Memory B cell (primary cell): ENCODE results near the gene MBOAT2.
A peak's percentile ranks its signal among the peaks of the same experiment; 100 is the strongest.
"Not testable (repeated sequence)": the region's sequence is repeated elsewhere in the genome, so short reads cannot be mapped to it uniquely, and the experiment has no call there.

Source experiments
- ATAC-seq: fragments of 150-1000 bp; cut with Tn5 transposase; 2 replicates; pipeline ENCODE4 v1.10.0; 2021; ENCODE audit warnings: low read depth, mild to moderate bottlenecking, moderate library complexity
- DNase-seq, 2 donors: peaks; one replicate each; pipeline ENCODE4 v3.0.0; 2022; ENCODE audit warnings: low spot score in 2 of 2
- H3K27ac Mint-ChIP-seq: one replicate; pipeline ENCODE4 v1.8.0; 2022; ENCODE audit warnings: mild to moderate bottlenecking, moderate library complexity, mixed read lengths
- H3K27me3 Mint-ChIP-seq: one replicate; pipeline ENCODE4 v1.8.0; 2022; ENCODE audit warnings: mixed read lengths
- H3K36me3 Mint-ChIP-seq: one replicate; pipeline ENCODE4 v1.8.0; 2022; ENCODE audit warnings: mild to moderate bottlenecking, mixed read lengths
- H3K4me1 Mint-ChIP-seq: one replicate; pipeline ENCODE4 v1.8.0; 2022; ENCODE audit warnings: mixed read lengths
- H3K4me3 Mint-ChIP-seq: one replicate; pipeline ENCODE4 v1.8.0; 2022; ENCODE audit warnings: mild to moderate bottlenecking, moderate library complexity, mixed read lengths
- H3K9me3 Mint-ChIP-seq: one replicate; pipeline ENCODE4 v1.8.0; 2022; ENCODE audit warnings: mixed read lengths

The MBOAT2 gene

DNA sequence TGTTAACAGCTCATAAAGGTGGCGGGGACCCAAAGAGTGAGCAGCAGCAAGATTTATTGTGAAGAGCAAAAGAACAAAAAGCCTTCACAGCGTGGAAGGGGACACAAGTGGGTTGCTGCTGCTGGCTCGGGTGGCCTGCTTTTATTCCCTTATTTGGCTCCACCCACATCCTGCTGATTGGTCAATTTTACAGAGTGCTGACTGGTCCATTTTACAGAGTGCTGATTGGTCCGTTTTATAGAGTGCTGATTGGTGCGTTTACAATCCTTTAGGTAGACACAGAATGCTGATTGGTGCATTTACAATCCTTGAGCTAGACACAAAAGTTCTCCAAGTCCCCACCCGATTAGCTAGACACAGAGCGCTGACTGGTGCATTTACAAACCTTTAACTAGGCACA is 100.7 kb downstream of the MBOAT2 start:
- H3K36me3 Mint-ChIP-seq, H3K27ac Mint-ChIP-seq, H3K4me1 Mint-ChIP-seq, H3K27me3 Mint-ChIP-seq, ATAC-seq, H3K9me3 Mint-ChIP-seq, DNase-seq, H3K4me3 Mint-ChIP-seq: not testable (repeated sequence)

DNA sequence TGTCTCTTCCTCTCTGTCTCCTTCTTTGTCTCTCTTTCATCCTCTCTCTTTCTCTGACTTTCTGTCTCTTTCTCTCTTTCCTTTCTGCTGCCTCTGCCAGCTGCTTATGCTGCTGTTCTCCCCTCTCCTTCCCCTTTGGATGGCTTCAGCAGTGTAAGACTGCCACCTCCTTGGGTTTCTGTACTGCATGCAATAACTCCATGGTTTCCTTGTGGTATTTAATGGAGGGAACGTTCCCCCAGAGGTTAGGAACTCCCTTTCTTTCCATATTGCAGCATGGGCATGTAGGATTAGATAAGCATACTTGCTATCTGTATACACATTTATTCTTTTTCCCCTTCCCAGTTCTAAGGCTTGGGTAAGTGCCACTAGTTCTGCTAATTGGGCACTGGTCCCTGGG is 106.3 kb downstream of the MBOAT2 start:
- H3K4me1 Mint-ChIP-seq, H3K9me3 Mint-ChIP-seq, H3K36me3 Mint-ChIP-seq, H3K27me3 Mint-ChIP-seq, H3K4me3 Mint-ChIP-seq, DNase-seq, ATAC-seq: not testable (repeated sequence)
- H3K27ac Mint-ChIP-seq = peak overlapping the region; percentile 22

DNA sequence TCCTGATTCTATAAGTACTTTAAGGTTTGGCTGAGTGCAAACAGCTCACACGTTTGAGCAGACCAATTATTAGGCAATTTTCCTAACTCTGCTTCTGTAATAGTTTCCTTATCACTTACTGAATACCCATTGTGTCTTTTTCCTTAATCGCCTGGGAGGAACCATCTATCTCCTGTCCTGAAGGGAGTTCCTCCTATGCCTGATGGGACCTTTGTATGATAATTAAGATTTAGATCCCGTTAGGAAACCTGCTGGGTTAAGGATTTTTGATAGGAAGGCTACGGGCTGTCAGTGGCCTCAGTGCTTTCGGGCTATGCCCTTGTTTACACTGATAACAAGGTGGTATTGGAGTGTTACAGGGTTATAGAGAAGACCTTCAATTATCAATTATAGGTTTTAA is 106.8 kb downstream of the MBOAT2 start:
- not testable (repeated sequence) for H3K27me3 Mint-ChIP-seq, H3K9me3 Mint-ChIP-seq, H3K4me3 Mint-ChIP-seq, H3K36me3 Mint-ChIP-seq, H3K4me1 Mint-ChIP-seq, DNase-seq, ATAC-seq
- peak overlapping the region; percentile 22 for H3K27ac Mint-ChIP-seq

DNA sequence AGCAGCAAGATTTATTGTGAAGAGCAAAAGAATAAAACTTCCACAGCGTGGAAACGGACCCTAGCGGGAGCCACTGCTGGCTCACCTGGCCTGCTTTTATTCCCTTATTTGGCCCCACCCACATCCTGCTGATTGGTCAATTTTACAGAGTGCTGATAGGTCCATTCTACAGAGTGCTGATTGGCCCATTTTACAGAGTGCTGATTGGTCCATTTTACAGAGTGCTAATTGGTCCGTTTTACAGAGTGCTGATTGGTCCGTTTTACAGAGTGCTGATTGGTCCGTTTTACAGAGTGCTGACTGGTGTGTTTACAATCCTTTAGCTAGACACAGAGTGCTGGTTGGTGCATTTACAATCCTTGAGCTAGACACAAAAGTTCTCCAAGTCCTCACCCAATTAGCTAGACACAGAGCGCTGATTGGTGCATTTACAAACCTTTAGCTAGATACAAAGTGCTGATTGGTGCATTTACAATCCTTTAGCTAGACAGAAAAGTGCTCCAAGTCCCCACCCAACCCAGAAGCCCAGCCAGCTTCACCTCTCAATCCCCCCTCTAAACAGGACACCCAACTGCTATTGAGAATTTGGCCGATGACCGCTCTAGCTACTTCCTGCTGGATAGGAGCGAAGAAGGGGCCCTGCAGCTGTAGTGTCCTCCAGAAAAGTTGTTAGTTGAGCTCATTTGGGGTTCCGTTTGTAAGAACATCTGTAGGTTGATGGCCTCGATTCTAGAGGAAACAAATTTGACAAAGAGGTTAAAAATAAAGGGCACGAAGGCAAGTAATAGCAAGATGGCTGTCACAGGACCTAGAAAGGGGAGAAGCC is 108.2 kb downstream of the MBOAT2 start:
- DNase-seq, H3K9me3 Mint-ChIP-seq, ATAC-seq, H3K27me3 Mint-ChIP-seq, H3K4me3 Mint-ChIP-seq, H3K4me1 Mint-ChIP-seq, H3K36me3 Mint-ChIP-seq, H3K27ac Mint-ChIP-seq: not testable (repeated sequence)

DNA sequence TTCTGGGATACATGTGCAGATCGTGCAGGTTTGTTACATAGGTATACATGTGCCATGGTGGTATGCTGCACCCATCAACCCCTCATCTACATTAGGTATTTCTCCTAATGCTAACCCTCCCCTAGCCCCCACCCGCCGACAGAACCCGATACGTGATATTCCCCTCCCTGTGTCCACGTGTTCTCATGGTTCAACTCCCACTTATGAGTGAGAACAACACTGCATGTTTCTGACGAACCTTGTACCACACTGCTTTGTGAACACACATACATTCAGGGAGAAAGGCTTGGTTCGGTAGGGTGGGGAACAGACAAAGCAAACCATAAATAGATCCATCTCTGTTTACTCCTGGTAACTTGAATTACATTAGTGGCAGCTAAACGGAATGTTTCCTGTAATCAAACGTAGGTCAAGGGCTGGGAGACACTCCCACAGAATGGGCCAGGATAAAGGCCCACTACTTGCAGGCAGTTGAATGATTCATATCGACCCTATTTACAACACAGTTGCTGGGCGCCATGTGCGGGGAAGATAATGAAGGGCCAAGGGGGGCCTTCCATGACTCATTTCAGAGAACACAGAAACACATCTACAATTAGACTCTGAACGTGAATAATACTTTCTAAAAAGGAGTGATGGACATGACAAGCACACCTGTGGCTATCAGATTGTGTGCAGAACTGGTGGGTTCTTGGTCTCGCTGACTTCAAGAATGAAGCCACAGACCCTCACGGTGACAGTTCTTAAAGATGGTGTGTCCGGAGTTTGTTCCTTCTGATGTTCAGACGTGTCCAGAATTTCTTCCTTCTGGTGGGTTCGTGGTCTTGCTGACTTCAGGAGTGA is 109.3 kb downstream of the MBOAT2 start:
- H3K27me3 Mint-ChIP-seq = no peaks in the 10 kb centered on the region
- no peaks in the 10 kb centered on the region for H3K4me1 Mint-ChIP-seq
- no peak overlapping the region for H3K27ac Mint-ChIP-seq
- no peak for DNase-seq
- no peak overlapping the region for H3K4me3 Mint-ChIP-seq
- H3K36me3 Mint-ChIP-seq = no peaks in the 10 kb centered on the region
- ATAC-seq = no peak
- peaks cover 3% of the 10 kb centered on the region for H3K9me3 Mint-ChIP-seq

DNA sequence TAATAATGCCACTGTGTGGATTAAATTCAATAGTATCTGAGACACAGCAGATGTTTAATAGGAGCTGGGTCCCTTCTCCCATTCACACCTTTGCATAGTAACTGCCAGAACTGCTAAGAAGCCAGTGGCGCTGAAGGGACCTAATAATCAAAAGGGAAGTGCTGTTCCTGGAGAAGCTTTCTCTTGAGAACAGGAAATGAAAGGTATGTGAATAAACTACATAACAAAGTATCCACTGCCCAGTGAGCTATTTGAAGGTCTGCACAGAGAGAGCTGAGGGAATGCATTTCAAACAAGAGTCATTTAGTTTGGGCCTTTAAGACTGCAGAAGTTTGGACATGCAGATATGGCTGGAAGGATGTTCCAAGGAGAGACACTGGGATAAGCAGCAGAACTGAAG is 110.0 kb downstream of the MBOAT2 start:
- ATAC-seq = no peak
- H3K4me3 Mint-ChIP-seq = no peak overlapping the region

DNA sequence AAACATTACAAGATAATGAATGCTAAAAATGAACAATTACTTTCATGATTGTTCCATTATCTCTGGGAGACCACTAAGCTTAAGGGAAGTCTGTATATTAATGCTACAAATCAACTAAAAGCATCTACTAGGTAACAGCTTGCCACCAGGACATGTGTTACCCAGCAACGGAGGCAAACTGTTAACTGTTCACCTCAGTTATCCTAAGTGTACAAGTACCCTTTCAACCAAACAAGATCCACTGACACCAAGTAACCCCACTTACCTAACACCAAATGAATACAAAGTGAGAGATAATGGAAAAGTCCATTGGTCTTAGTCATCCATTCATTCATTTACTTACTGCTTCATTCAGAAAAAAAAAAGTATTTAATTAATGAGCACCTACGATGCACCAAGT is 111.4 kb downstream of the MBOAT2 start:
- Mint-ChIP-seq H3K27me3 (no peaks in the 10 kb centered on the region), H3K9me3 (peaks cover 3% of the 10 kb centered on the region), H3K36me3 (no peaks in the 10 kb centered on the region), H3K4me1 (no peaks in the 10 kb centered on the region), H3K4me3 (no peak overlapping the region), H3K27ac (no peak overlapping the region)
- DNase-seq = no peak
- ATAC-seq = no peak

More for the DNA sequence above, 110.0 kb downstream of the MBOAT2 start:
- no peak for DNase-seq
- H3K9me3 Mint-ChIP-seq = peaks cover 3% of the 10 kb centered on the region
- no peaks in the 10 kb centered on the region for H3K4me1 Mint-ChIP-seq
- H3K27me3 Mint-ChIP-seq = no peaks in the 10 kb centered on the region
- no peak overlapping the region for H3K27ac Mint-ChIP-seq
- no peaks in the 10 kb centered on the region for H3K36me3 Mint-ChIP-seq

DNA sequence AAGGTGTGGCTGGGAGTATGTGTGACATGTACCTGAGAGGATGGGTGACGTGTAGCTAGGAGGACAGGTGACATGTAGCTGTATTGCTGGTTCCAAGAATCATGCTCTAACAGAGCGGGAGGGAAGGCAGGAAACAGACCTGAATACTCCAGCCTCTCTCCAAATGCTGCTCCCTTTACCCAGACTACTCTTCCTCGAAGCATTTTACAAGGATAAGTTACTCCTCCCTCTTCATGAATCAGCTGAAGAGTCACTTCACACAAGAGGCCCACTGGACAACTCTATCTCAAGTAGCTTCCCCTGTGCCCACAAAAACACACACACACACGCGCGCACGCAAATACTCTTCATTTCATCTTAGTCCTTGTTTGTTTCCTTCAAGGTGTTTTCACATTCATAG is 113.5 kb downstream of the MBOAT2 start:
- Mint-ChIP-seq H3K27ac (no peak overlapping the region), H3K9me3 (no peaks in the 10 kb centered on the region), H3K27me3 (no peaks in the 10 kb centered on the region), H3K4me3 (no peak overlapping the region), H3K36me3 (no peaks in the 10 kb centered on the region), H3K4me1 (no peaks in the 10 kb centered on the region)
- DNase-seq (no peak), ATAC-seq (no peak)

DNA sequence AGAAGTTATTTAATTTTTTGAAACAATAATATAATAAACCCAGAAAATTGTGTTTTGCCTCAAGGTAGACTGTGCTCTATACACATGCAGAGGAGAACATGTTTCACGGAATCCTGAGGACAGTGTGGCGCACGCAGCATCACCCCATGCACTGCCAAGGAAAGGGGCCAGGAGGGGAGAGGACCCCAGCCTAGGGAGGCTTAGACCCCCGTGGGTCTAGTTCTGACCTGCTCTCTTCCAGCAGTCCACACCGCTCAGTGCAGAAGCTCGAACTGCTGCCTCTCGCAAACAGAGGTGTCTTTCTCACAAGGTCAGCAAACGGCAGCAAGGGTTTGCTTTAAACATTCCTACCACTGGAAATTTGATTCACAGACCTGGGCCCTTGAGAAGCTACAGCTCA is 114.5 kb downstream of the MBOAT2 start:
- Mint-ChIP-seq H3K4me3 (no peak overlapping the region), H3K27ac (no peak overlapping the region), H3K9me3 (no peaks in the 10 kb centered on the region), H3K36me3 (no peaks in the 10 kb centered on the region), H3K27me3 (no peaks in the 10 kb centered on the region), H3K4me1 (no peaks in the 10 kb centered on the region)
- ATAC-seq (no peak), DNase-seq (no peak)

DNA sequence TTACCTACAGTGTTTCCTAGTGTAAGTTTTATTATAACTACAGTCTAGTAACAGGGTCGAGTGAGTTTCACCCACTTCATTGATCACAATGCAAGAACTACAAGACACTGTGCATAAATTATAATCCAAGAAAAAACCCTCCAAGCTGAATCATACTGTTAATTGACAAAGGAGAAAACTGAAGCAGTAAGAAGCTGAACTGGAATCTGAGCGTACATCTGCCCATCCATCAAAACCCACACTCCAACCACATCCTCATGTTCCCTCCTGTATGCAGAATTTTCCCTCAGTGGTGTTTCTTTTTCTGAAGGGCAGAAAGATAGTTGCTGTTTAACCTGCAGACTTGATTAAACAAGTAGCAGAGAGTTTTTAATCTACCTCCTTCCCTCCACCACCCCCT is 116.6 kb downstream of the MBOAT2 start:
- no peak for ATAC-seq
- no peaks in the 10 kb centered on the region for H3K27me3 Mint-ChIP-seq
- no peak overlapping the region for H3K27ac Mint-ChIP-seq
- peaks cover 1% of the 10 kb centered on the region for H3K9me3 Mint-ChIP-seq
- H3K36me3 Mint-ChIP-seq = no peaks in the 10 kb centered on the region
- H3K4me1 Mint-ChIP-seq = no peaks in the 10 kb centered on the region
- DNase-seq = no peak
- no peak overlapping the region for H3K4me3 Mint-ChIP-seq

DNA sequence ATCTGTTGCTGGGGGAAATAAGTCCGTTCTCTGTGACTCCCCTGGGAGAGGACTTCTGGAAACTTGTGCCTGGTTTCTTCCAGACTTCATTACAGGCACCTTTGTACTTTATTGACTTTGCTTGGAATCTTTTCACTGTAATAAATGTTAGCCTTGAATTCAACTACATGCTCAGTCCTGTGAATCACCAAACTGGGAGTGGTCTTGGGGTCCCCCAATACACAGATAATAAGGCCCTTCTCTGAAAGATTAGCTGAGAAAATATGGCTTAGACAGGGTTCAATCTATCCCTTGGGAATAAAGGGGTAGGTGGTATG is 117.3 kb downstream of the MBOAT2 start:
- Mint-ChIP-seq H3K36me3 (no peaks in the 10 kb centered on the region), H3K27ac (no peak overlapping the region), H3K4me1 (no peaks in the 10 kb centered on the region), H3K9me3 (peaks cover 1% of the 10 kb centered on the region), H3K4me3 (no peak overlapping the region), H3K27me3 (no peaks in the 10 kb centered on the region)
- ATAC-seq (no peak), DNase-seq (no peak)

DNA sequence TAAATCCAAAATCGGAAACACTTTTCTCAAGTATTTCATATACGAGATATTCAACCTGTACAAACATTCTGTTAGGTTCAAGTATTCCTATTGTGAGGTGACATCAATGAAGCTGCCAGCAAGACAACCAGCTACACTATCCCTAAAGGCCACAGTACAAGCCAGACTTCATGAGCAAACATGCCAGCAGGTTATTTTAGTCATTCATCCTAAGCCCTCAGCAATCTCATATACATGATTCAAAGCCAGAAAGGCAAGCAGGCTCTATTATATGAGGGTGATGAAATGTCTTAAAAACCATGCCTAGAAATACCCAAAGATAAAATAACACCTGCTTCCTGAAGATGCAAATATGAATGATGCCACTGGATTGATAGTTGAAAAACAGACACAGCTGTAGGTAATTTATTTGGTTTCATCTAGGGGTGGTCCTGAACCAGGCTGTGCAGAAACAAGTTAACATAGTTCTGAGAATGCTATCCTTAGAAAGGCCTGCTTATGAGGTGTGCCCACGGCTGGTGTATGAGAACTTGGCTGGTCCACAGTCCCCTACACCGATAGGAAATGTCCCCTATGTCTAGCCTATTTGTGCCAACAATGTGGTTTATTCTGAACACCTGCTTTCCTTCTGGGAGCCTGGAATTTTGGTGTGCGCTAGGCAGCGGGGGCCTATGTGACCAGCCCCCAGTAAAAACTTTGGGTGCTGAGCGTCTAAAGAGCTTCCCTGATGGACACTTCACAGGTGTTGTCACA is 117.9 kb downstream of the MBOAT2 start:
- Mint-ChIP-seq H3K9me3 (peaks cover 1% of the 10 kb centered on the region), H3K4me1 (no peaks in the 10 kb centered on the region), H3K27ac (no peak overlapping the region), H3K4me3 (no peak overlapping the region), H3K27me3 (no peaks in the 10 kb centered on the region), H3K36me3 (no peaks in the 10 kb centered on the region)
- DNase-seq = no peak
- ATAC-seq = no peak

DNA sequence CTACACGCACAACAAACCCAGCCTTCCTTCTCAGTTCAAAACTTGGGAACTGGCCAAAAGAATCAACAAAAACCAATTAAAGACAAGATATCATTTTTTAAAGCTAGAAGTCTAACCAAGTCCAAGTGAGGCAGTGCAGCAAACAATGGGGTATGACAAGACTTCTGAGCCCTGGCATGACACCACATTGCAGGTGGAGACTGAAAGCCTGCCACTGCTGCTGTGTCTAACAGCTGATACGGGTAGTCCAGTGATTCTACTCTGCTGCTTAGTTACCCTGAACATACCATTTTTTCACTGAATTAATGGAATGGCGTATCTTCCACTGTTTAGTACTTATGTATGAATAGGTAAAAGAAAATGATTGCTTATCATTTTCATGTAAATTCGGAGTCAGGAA is 118.7 kb downstream of the MBOAT2 start:
- H3K27ac Mint-ChIP-seq = no peak overlapping the region
- DNase-seq (no peak), ATAC-seq (no peak)
- H3K9me3 Mint-ChIP-seq = peaks cover 1% of the 10 kb centered on the region
- H3K36me3 Mint-ChIP-seq = no peaks in the 10 kb centered on the region
- no peaks in the 10 kb centered on the region for H3K4me1 Mint-ChIP-seq
- H3K27me3 Mint-ChIP-seq = peaks cover 2% of the 10 kb centered on the region
- no peak overlapping the region for H3K4me3 Mint-ChIP-seq

DNA sequence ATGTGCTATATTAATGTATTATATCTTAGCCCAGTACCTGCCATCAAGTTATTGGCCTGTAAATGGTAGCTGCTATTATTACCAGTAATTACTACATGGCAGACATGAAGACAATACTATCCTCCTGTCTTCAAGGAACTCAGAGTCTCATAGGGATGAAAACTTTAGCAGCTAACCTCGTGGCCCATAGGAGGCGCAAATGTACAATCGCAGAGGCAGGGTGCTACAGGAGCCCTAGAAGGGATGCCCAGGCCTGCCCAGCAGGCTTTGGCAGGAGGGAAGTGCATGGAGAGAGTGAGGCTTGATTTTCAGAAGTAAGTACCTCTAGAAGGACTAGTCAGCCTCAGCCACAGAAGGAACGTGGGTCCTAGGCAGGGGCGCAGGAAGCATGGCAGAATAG is 121.4 kb downstream of the MBOAT2 start:
- Mint-ChIP-seq H3K27ac (no peak overlapping the region), H3K27me3 (peaks cover 6% of the 10 kb centered on the region), H3K36me3 (no peaks in the 10 kb centered on the region), H3K4me3 (no peak overlapping the region), H3K9me3 (peaks cover 1% of the 10 kb centered on the region), H3K4me1 (no peaks in the 10 kb centered on the region)
- ATAC-seq (no peak), DNase-seq (no peak)
